GM21423 (cell line): ENCODE measurements around the gene ZNF490.
"Not testable (repeated sequence)": the region's sequence is repeated elsewhere in the genome, so short reads cannot be mapped to it uniquely, and the experiment has no call there.

Experiments
- ATAC-seq: cut with Tn5 transposase; IDR thresholded peaks from one replicate; pipeline ENCODE4 v1.9.1; 2021; ENCODE audit warnings: mild to moderate bottlenecking, moderate library complexity; ENCODE audit not compliant: unreplicated experiment

Gene ZNF490

GRCh38 chr19:12623361-12624031, 12.9 kb upstream of the ZNF490 start:
- ATAC-seq = no peak

- ATAC-seq = not testable (repeated sequence)
Measured at GRCh38 chr19:12621253-12622024, 10.8 kb upstream of the ZNF490 start.

GRCh38 chr19:12617646-12618045, 7.0 kb upstream of the ZNF490 start:
- ATAC-seq = no peak

GRCh38 chr19:12611361-12611699, 717 bp upstream of the ZNF490 start:
- ATAC-seq = no peak

GRCh38 chr19:12607631-12608030, 3.0 kb downstream of the ZNF490 start:
- ATAC-seq = no peak

- no peak for ATAC-seq
Measured at GRCh38 chr19:12606796-12607195, 3.8 kb downstream of the ZNF490 start.

GRCh38 chr19:12603714-12604113, 6.9 kb downstream of the ZNF490 start:
- ATAC-seq = peak; percentile 71

GRCh38 chr19:12597594-12597993, 13.0 kb downstream of the ZNF490 start:
- ATAC-seq = no peak

- no peak for ATAC-seq
Measured at GRCh38 chr19:12596927-12597548, 13.6 kb downstream of the ZNF490 start.

- no peak for ATAC-seq
Measured at GRCh38 chr19:12596485-12596884, 14.1 kb downstream of the ZNF490 start.

GRCh38 chr19:12581100-12581499, 29.5 kb downstream of the ZNF490 start:
- no peak for ATAC-seq

GRCh38 chr19:12580180-12580694, 30.4 kb downstream of the ZNF490 start:
- ATAC-seq = no peak

- ATAC-seq = no peak
Measured at GRCh38 chr19:12578641-12579040, 32.0 kb downstream of the ZNF490 start.

GRCh38 chr19:12574036-12574435, 36.6 kb downstream of the ZNF490 start:
- ATAC-seq = no peak

- ATAC-seq = no peak
Measured at GRCh38 chr19:12567951-12568350, 42.7 kb downstream of the ZNF490 start.

GRCh38 chr19:12566380-12566779, 44.2 kb downstream of the ZNF490 start:
- not testable (repeated sequence) for ATAC-seq

GRCh38 chr19:12564016-12564664, 46.5 kb downstream of the ZNF490 start:
- ATAC-seq = no peak

- no peak for ATAC-seq
Measured at GRCh38 chr19:12555456-12555930, 55.1 kb downstream of the ZNF490 start.

GRCh38 chr19:12551060-12551832, 59.4 kb downstream of the ZNF490 start, which contains the start of gene ZNF564:
ZNF564 (minus strand) TSS chr19:12551482; CDS start chr19:12551332, 150 bp downstream.
- peak; percentile 98 for ATAC-seq

- no peak for ATAC-seq
Measured at GRCh38 chr19:12546903-12547302, 63.7 kb downstream of the ZNF490 start.
